ENCODE data around the gene RITA1. TPM values are rescaled to one million over a fixed set of nuclear protein-coding genes. Genes with fewer than 3 reads are reported as not detected.

Gene RITA1
- total and polyA plus RNA-seq, 2 of the 4 experiments (the other 2 are of a cell fraction): 14.2 to 14.7 TPM

DNA sequence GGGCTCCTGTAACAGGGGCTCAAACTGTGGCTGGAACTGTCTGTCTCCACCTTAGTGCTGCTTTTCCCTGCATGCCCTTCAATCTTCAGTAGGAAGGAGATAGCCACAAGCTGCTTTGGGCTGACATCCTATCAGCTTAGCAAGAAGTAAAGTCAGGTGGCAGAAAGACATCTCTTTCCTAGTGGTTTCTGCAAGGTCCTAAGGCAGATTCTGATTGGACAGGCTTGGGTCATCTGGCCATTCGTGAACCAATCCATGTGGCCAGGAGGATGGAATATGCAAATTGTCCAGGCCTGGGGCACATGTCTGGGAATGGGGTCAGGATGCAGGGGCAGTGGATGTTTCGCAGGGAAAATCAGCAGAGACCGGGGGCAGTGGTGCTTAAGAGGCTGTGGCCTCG is 5.2 kb downstream of the RITA1 start:
- Histone ChIP-seq H3K23ac (ENCODE audit: low read depth, low read length) (no peak overlapping the region), H3K4me1 (ENCODE audit: control insufficient read depth, insufficient read depth, low read length) (peaks cover 13% of the 10 kb centered on the region), H3K56ac (ENCODE audit: extremely low read depth, insufficient read depth, low read length) (no peak overlapping the region), H2BK20ac (ENCODE audit: low read depth, low read length) (no peak overlapping the region), H4K20me1 (ENCODE audit: insufficient read depth, low read length) (no peaks in the 10 kb centered on the region), H3K18ac (ENCODE audit: low read depth, low read length) (no peak overlapping the region), H3K9ac (ENCODE audit: low read depth, low read length) (no peak overlapping the region), H3K9me3 (ENCODE audit: control insufficient read depth, insufficient read depth, low read length) (no peaks in the 10 kb centered on the region), H2BK120ac (ENCODE audit: low read depth, low read length) (no peak overlapping the region), H2AK5ac (ENCODE audit: low read depth, low read length) (no peak overlapping the region), H4K91ac (ENCODE audit: insufficient read depth, low read depth, low read length) (no peak overlapping the region), H3K14ac (replicated peaks; ENCODE audit: low read depth, low read length) (no peak overlapping the region), H4K5ac (ENCODE audit: low read depth, low read length) (no peak overlapping the region), H3K79me1 (ENCODE audit: low read depth in 1 of 2, low read length in 2 of 2) (peaks cover 23 to 35% of the 10 kb centered on the region in 2 experiments), H4K8ac (ENCODE audit: low read depth in 2 of 2, low read length in 2 of 2) (no peak overlapping the region), H3K36me3 (ENCODE audit: control insufficient read depth, insufficient read depth, low read length) (peaks cover 13% of the 10 kb centered on the region), H2BK5ac (ENCODE audit: low read depth, low read length, poor library complexity, severe bottlenecking) (no peak overlapping the region), H2BK15ac (ENCODE audit: low read depth, low read length) (no peak overlapping the region), H2AK9ac (replicated peaks; ENCODE audit: low read depth, low read length, poor library complexity) (no peak overlapping the region), H3K27ac (ENCODE audit: insufficient read depth, low read length) (no peak overlapping the region), H3K4ac (ENCODE audit: low read depth, low read length) (no peak overlapping the region), H3K4me2 (ENCODE audit: low read depth, low read length) (no peak overlapping the region), H3K27me3 (ENCODE audit: control insufficient read depth, insufficient read depth, low read length) (no peaks in the 10 kb centered on the region), H3K9me1 (ENCODE audit: insufficient read depth, low read length) (peaks cover 5% of the 10 kb centered on the region; the same call in 1 of the 2 replicates), H2AFZ (replicated peaks; ENCODE audit: low read length, poor library complexity) (no peak overlapping the region), H3K4me3 (ENCODE audit: insufficient read depth, low read depth, low read length) (no peak overlapping the region)
- no TSS peak for BruUV-seq (replicated peaks)
- no peak for ATAC-seq (ENCODE audit: low read depth)
- 60% methylated on average over 1 of the region's 4 CpGs; no CpG with 5 or more reads in 1 of the 2 experiments for WGBS, 2 experiments (ENCODE audit: extremely low coverage in 2 of 2, insufficient read length in 1 of 2)
- in situ Hi-C loops (cut with MboI; ENCODE audit: low sequenced_read_pairs): loop anchor here (25.0 kb wide), 1 partner anchor 1222 kb away; the partner anchor contains the start of gene TBX5
- intact Hi-C loops (cut with micrococcal nuclease): loop anchor here (10.0 kb wide), 1 partner anchor 164 kb away; the partner anchor contains the start of gene PLBD2
- DNase-seq: peak; percentile 45
- ChIA-PET POLR2A (ENCODE audit: unreplicated experiment) (no interaction called here), CTCF (no interaction called here)
- dilution Hi-C loops (cut with HindIII; ENCODE audit: low sequenced_read_pairs, unreplicated experiment): no loop called here
- TF ChIP-seq, protein P1, sequence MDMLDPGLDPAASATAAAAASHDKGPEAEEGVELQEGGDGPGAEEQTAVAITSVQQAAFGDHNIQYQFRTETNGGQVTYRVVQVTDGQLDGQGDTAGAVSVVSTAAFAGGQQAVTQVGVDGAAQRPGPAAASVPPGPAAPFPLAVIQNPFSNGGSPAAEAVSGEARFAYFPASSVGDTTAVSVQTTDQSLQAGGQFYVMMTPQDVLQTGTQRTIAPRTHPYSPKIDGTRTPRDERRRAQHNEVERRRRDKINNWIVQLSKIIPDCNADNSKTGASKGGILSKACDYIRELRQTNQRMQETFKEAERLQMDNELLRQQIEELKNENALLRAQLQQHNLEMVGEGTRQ (IDR thresholded peaks at IDR 0.05; ENCODE audit: low read depth, low read length): peak; percentile 83
- TF ChIP-seq FOS (IDR thresholded peaks at IDR 0.05; ENCODE audit: low read depth, low read length): no peak

Data from IMR-90 (cell line).